ENCODE data around the gene CDKN2D.

CDKN2D gene

DNA sequence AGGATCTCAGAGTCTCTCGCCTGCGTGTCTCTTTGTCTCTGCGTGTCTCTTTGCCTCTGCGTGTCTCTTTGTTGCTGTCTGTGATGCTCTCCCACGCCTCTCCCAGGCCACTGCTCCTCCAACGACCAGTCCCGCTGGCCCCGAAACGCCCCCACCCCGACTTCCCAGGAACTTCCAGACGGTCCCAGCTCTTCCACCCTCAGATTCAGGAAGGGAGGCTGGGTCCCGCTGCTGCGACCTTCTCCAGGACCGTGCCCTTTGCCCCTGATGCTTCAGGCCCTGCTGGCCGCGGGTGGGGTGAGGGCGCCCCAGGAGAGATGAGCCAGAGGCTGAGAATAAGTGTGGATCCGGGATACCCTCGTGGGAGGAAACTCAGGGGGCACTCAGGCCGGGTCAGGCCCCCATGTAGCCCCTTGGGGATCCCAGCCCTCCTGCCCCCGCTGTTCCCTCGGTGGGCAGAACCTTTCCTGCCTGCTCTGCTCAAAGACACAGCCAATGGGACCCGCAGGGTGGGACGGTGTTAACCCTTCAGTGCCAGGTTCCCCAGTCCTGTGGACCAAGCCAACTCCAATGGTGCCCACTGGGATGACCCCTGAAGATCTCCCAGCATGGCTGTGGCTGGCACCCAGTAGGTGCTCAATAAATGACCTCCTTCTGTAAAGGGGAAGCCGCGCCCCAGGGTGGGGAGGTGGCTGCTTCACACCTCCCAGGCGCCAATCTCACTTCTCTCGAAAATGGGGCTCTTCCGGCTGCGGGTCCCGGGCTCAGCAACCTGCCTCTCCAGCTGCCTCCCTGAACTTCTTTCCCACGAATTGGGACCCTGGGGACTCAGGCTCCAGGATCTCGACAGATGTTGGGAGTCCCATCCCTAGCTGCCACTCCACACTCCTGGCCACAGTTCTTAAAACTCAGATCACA lies 50.1 kb downstream of the CDKN2D start:
- no peak for DNase-seq

- peak; percentile 41 for DNase-seq
These were observed 50.9 kb downstream of the CDKN2D start for GRCh38 chr19:10517760-10518443.

DNA sequence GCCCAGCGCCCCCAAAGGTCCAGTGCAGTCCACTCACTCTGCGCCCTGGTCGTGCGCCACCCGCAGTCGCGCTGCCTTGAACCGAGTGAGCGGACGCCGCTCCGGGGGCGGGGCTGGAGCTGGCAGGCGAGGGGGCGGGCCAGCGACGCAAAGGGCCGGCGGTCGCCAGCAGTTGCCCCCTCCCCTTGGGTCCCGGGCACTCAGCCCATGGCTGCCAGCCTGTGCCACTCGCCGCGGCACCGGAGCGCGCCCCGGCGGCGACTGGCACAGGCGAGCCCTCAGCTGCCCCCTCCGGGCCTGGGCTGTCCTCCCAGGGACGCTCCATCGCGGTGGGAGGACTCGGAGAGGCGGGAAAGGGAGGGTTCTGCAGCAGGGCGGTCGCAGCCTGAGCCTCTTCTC lies 51.4 kb downstream of the CDKN2D start, which contains the start of gene S1PR5:
Gene S1PR5 (minus strand): TSS at position 87 of the 399 bp plus-strand sequence. CDS start 2,436 bp downstream, outside the sequence.
- peak; percentile 38 for DNase-seq

GRCh38 chr19:10516671-10517286 lies 52.0 kb downstream of the CDKN2D start:
- DNase-seq, result no peak

Data from DMS79 treated with DMSO at 0.1 percent for 48 hours (cell line).